22Rv1 (cell line): ENCODE results near the gene ANKRD2.

Experiments used
- ZFX ChIP-seq: fragments of 450-650 bp; IDR thresholded peaks from 2 replicates; pipeline ENCODE4 v1.6.1; 2017; ENCODE audit warnings: antibody characterized with exemption, borderline replicate concordance
- TF ChIP-seq, protein P1 (sequence below): fragments of 450-650 bp; IDR thresholded peaks from 2 replicates; pipeline ENCODE4 v1.5.1; 2017; ENCODE audit warnings: mild to moderate bottlenecking

- TF ChIP-seq, protein P1, sequence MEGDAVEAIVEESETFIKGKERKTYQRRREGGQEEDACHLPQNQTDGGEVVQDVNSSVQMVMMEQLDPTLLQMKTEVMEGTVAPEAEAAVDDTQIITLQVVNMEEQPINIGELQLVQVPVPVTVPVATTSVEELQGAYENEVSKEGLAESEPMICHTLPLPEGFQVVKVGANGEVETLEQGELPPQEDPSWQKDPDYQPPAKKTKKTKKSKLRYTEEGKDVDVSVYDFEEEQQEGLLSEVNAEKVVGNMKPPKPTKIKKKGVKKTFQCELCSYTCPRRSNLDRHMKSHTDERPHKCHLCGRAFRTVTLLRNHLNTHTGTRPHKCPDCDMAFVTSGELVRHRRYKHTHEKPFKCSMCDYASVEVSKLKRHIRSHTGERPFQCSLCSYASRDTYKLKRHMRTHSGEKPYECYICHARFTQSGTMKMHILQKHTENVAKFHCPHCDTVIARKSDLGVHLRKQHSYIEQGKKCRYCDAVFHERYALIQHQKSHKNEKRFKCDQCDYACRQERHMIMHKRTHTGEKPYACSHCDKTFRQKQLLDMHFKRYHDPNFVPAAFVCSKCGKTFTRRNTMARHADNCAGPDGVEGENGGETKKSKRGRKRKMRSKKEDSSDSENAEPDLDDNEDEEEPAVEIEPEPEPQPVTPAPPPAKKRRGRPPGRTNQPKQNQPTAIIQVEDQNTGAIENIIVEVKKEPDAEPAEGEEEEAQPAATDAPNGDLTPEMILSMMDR: no peak
- TF ChIP-seq ZFX: no peak
Measured at GRCh38 chr10:97570789-97571471, 1.6 kb upstream of the ANKRD2 start.
